Loucy (cell line): ENCODE measurements around the gene ERF.

Source experiments
- H2AFZ ChIP-seq: fragments of 200-600 bp; sonication (generic); 2 replicates; pipeline ENCODE4 v1.6.0; 2016; ENCODE audit warnings: antibody characterized with exemption, mild to moderate bottlenecking, low read length, moderate library complexity
- H3F3A ChIP-seq: fragments of 200-600 bp; 2 replicates; pipeline ENCODE4 v1.6.0; 2016; ENCODE audit warnings: antibody characterized with exemption, low read depth, mild to moderate bottlenecking
- H3K27me3 ChIP-seq: fragments of 200-600 bp; sonication (generic); 2 replicates; pipeline ENCODE4 v1.6.1; 2014; ENCODE audit warnings: low read length, mild to moderate bottlenecking; ENCODE audit not compliant: insufficient read depth, poor library complexity, severe bottlenecking
- H3K36me3 ChIP-seq: fragments of 200-600 bp; sonication (generic); 2 replicates; pipeline ENCODE4 v1.6.1; 2016; ENCODE audit warnings: low read length; ENCODE audit not compliant: insufficient read depth
- H3K4me1 ChIP-seq: fragments of 200-600 bp; sonication (generic); 2 replicates; pipeline ENCODE4 v1.5.1; 2014; ENCODE audit warnings: low read length, mild to moderate bottlenecking; ENCODE audit not compliant: insufficient read depth, poor library complexity, severe bottlenecking
- H3K4me2 ChIP-seq: fragments of 200-600 bp; sonication (generic); 2 replicates; pipeline ENCODE4 v1.6.0; 2014; ENCODE audit warnings: antibody characterized with exemption, low read length, low read depth, mild to moderate bottlenecking; ENCODE audit not compliant: poor library complexity, severe bottlenecking
- H3K4me3 ChIP-seq: fragments of 200-600 bp; sonication (generic); 2 replicates; pipeline ENCODE4 v1.5.1; 2014; ENCODE audit warnings: low read length, mild to moderate bottlenecking, mixed read lengths; ENCODE audit not compliant: poor library complexity, severe bottlenecking
- H3K79me2 ChIP-seq: fragments of 200-600 bp; sonication (generic); 2 replicates; pipeline ENCODE4 v1.6.1; 2014; ENCODE audit warnings: low read length; ENCODE audit not compliant: insufficient read depth
- H3K9ac ChIP-seq: fragments of 200-600 bp; sonication (generic); 2 replicates; pipeline ENCODE4 v1.6.0; 2014; ENCODE audit warnings: mild to moderate bottlenecking, low read depth, low read length, moderate library complexity; ENCODE audit not compliant: poor library complexity, severe bottlenecking
- H3K9me2 ChIP-seq: fragments of 200-600 bp; sonication (generic); replicated peaks from 2 replicates; pipeline ENCODE4 v1.6.1; 2016; ENCODE audit warnings: low read depth, low read length, mixed read lengths
- H3K9me3 ChIP-seq: fragments of 200-600 bp; sonication (generic); 2 replicates; pipeline ENCODE4 v1.6.1; 2014; ENCODE audit warnings: mild to moderate bottlenecking, antibody characterized with exemption, low read length, low read depth; ENCODE audit not compliant: insufficient read depth
- H4K20me1 ChIP-seq: fragments of 200-600 bp; sonication (generic); 2 replicates; pipeline ENCODE4 v1.6.0; 2014; ENCODE audit warnings: antibody characterized with exemption, low read length, mild to moderate bottlenecking; ENCODE audit not compliant: insufficient read depth, poor library complexity, severe bottlenecking
- CTCF ChIP-seq: fragments of 200-600 bp; sonication (generic); conservative IDR thresholded peaks from 2 replicates; pipeline ENCODE4 v1.5.1; 2014; ENCODE audit warnings: mild to moderate bottlenecking, antibody characterized with exemption, low read length
- EZH2phosphoT487 ChIP-seq: fragments of 200-600 bp; IDR thresholded peaks from 2 replicates; pipeline ENCODE4 v1.6.1; 2018; ENCODE audit warnings: antibody characterized with exemption, mild to moderate bottlenecking, moderate library complexity, borderline replicate concordance

ERF gene

DNA sequence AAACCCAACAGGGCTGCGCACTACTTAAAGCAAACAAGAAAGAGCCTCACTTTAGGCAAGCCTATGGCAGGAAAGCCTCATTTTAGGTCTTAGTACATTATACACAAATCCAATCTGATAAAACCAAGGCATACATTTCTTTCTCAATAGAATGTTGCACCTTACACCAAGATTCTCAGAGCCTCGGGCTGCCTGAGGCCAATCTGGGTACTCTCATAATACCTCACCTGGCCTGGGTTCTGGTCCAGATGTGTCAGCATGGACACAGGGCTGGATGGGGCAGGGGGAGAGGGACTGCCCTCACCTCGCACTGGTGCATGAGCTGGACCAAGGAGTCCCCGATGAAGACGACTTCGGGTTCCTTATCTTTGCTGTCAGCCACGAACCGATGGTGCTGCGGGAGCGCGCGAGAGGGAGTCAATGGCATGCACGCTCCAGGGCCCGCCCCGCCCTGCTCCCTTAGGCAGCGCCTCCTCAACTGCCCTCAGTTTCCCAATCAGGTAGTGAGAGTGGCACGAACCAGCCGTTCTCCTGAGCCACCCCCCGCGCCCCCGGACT lies 46.8 kb upstream of the ERF start, which contains the start of gene PRR19:
TSS of gene PRR19 (plus strand) at position 487 of the 558 bp plus-strand sequence. CDS start 7,453 bp downstream, outside the sequence.
- peak within 1 kb of the TSS; percentile 88 for H2AFZ ChIP-seq
- peak within 1 kb of the TSS; percentile 87 for H3K9ac ChIP-seq
- H3K27me3 ChIP-seq = no peaks in the 10 kb centered on the region
- no peaks in the 10 kb centered on the region; the same call in 1 of the 2 replicates for H3K36me3 ChIP-seq
- TF ChIP-seq CTCF (no peak), EZH2phosphoT487 (no peak)
- no peaks in the 10 kb centered on the region for H4K20me1 ChIP-seq
- H3K4me3 ChIP-seq = peak within 1 kb of the TSS; percentile 79
- H3K79me2 ChIP-seq = peaks cover 23% of the 10 kb centered on the region
- H3F3A ChIP-seq = no peaks in the 10 kb centered on the region
- H3K4me2 ChIP-seq = peak within 1 kb of the TSS; percentile 95
- no peaks in the 10 kb centered on the region for H3K9me3 ChIP-seq
- H3K9me2 ChIP-seq = no peaks in the 10 kb centered on the region
- peaks cover 21% of the 10 kb centered on the region for H3K4me1 ChIP-seq

- H3K4me1 ChIP-seq = peaks cover 11% of the 10 kb centered on the region
- peaks cover 20% of the 10 kb centered on the region for H3K79me2 ChIP-seq
- H3K27me3 ChIP-seq = no peaks in the 10 kb centered on the region
- H3K4me3 ChIP-seq = no peak overlapping the region
- no peak overlapping the region for H3K9ac ChIP-seq
- H3K4me2 ChIP-seq = no peak overlapping the region
- H3F3A ChIP-seq = no peaks in the 10 kb centered on the region
- H2AFZ ChIP-seq = no peak overlapping the region
- H3K9me3 ChIP-seq = no peaks in the 10 kb centered on the region
- peaks cover 21% of the 10 kb centered on the region; the same call in 1 of the 2 replicates for H3K36me3 ChIP-seq
- no peaks in the 10 kb centered on the region for H4K20me1 ChIP-seq
- no peaks in the 10 kb centered on the region for H3K9me2 ChIP-seq
- TF ChIP-seq CTCF (no peak), EZH2phosphoT487 (no peak)
These were observed 42.1 kb upstream of the ERF start for GRCh38 chr19:42297039-42297438.

DNA sequence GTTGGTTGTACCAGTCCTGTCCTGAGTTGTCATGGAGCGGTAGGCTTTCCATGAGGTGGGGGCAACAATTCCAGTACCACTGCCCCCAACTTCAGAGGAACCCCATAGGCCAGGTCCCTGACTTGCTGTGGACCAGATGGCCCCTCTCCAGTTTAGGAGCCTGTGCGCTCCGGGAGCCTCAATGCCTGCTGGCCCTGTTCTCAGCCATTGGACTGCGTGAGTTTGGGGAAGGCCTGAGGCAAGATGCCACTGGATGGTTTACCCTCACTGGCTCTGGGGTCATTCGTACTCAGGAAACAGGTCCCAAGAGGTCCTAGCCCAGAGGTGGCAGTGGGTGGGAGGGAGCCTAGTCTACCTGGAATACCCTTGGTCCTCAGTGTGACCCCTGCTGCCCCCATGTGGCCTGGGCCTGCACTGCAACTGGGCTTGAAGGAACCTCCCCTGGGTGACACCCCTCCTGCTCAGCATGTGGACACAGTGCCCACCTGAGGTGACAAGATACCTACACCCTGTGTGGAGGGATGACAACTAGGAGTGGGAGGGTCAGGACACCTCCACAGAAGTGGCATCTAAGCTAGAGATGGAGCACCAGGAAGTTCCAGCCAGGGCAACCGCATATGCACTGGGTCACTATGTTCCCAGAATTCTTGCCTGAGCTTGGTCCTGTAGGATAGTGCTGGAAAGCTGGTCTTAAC lies 41.0 kb upstream of the ERF start:
- Histone ChIP-seq H3K36me3 (peaks cover 26% of the 10 kb centered on the region; the same call in 1 of the 2 replicates), H4K20me1 (no peaks in the 10 kb centered on the region)

More for the DNA sequence above, 41.0 kb upstream of the ERF start:
- peaks cover 10% of the 10 kb centered on the region for H3K79me2 ChIP-seq
- H3K27me3 ChIP-seq = no peaks in the 10 kb centered on the region
- H3F3A ChIP-seq = no peaks in the 10 kb centered on the region
- H3K9me3 ChIP-seq = no peaks in the 10 kb centered on the region
- no peak overlapping the region for H2AFZ ChIP-seq
- TF ChIP-seq EZH2phosphoT487 (no peak), CTCF (peak; percentile 96)
- no peak overlapping the region for H3K9ac ChIP-seq
- no peaks in the 10 kb centered on the region for H3K9me2 ChIP-seq
- peaks cover 3% of the 10 kb centered on the region for H3K4me1 ChIP-seq
- H3K4me3 ChIP-seq = no peak overlapping the region
- H3K4me2 ChIP-seq = no peak overlapping the region
